Measurements from ENCODE around the gene ARL10.
"Not testable (repeated sequence)": the region's sequence is repeated elsewhere in the genome, so short reads cannot be mapped to it uniquely, and the experiment has no call there.

The ARL10 gene

DNA sequence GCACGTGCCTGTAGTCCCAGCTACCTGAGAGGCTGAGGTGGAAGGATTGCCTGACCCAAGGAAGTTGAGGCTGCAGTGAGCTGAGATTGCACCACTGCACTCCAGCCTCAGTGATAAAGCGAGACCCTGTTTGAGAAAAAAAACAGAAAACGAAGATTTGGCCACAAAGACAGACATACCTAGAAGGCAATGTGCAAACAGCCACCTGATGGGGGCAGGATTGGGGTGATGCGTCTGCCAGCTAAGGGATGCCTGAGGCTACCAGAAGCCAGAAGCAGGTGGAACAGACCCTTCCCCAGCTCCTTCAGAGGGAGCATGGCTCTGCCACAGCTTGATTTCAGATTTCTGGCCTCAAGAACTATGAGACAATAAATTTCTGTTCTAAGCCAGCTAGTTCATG lies 26.2 kb downstream of the ARL10 start:
- DNase-seq, result no peak

DNA sequence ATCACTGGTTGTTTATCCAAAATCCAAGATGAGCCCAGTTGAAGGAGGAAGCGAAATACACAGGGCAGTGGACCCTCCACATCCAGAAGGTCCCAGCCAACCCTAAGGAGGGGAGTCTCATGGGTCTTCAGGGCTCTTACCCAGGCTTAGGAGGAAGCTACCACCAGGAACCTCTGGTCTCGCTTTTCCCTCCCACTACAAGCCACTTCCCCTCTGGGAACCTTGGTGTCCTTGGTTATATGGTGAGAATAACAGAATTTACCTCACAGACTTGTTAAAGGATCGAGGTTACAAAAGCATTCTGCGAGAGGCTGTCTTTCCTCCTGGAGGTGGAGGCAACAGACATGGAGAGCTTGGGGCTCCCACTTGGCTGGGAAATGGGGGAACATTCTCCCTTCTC lies 26.7 kb downstream of the ARL10 start:
- DNase-seq, result no peak

DNA sequence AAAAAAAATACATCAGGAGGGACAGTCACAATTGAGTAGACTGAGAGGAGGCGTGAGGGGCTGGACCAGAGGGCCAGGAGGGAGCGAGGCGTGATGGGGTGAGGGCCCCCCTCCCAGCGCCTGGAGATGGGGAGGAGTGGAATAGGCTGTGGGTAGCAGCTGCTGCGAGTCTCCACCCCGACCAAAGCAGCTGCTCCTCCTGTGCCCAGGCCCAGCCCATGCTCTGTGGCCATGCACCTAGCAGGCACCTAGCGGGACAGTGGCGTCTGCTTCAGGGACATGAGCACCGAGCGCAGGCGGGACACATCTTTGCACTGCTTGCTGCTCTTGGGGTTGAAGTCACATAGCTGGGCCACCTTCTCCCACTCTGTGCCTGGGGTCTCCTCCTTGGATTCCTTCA lies 27.2 kb downstream of the ARL10 start:
- DNase-seq, result no peak

DNA sequence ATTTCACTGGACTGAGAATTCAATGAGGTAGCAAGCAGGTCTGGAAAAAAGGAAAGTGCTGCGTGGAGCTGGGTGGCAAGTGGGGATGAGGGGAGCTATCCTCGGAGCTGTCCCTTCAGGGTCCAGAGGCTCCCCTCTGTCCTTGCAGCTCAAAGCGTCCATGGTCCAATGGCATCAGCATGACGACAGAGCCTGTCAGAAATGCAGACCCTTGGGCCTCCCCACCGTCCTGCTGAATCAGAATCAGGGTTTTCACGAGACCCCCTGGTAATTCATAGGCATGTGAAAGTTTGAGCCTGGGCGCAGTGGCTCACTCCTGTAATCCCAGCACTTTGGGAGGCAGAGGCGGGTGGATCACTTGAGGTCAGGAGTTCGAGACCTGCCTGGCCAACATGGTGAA lies 28.8 kb downstream of the ARL10 start:
- no peak for DNase-seq

DNA sequence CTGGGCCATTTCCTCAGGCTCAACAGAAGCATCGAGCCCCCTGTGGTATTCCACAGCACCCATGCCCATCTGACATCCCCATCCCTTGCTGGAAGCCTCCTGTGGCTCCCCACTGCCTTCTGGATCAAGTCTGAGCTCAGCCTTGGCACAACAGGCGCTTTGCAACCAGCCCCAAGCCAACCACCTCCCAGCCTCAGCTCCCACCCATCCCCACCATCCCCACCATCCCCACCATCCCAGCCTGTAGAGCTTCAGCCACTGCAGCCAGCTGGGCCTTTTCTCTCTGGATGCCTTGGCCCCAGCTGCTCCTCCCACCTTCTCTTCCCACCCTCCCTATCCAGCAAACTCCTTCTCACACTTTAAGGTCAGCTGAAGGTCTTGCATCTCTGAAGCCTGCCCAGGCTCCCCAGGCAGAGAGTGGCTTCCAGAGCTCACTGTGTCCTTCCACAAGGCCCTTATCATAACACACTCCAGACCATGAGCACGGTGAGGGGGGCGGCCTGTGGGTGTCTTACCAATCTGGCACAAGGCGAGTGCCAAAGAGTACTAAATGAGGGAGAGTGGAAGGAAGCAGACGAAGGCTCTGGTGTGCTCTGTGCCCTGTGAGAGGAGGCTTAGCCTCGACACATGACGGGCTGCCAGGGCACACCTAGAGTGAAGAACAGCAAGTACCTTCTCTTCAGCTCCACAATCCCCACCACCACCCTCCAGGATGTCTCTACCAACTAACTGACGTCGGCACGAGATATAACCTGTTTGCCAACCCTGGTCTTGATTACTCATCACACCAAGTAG lies 29.8 kb downstream of the ARL10 start:
- no peak for DNase-seq

DNA sequence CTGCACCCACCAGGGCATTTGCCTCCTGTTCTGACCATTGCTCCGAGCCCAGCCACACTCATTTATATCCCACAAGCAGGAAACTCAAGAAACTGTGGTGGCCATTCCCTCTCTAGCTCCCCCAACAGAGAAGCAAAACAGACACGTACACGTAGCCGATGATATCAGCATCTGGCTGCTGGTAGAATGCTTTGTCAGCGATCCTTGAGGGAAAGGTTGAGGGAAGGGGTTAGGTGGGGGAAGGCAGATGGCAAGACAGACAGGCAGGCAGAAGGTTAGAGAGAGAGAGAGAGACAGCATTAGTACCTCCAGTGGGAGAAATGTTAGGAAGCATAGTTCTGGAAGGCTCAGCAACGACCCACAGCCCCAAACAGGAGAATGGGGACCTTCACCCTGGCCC lies 31.0 kb downstream of the ARL10 start:
- DNase-seq, result peak; percentile 31

DNA sequence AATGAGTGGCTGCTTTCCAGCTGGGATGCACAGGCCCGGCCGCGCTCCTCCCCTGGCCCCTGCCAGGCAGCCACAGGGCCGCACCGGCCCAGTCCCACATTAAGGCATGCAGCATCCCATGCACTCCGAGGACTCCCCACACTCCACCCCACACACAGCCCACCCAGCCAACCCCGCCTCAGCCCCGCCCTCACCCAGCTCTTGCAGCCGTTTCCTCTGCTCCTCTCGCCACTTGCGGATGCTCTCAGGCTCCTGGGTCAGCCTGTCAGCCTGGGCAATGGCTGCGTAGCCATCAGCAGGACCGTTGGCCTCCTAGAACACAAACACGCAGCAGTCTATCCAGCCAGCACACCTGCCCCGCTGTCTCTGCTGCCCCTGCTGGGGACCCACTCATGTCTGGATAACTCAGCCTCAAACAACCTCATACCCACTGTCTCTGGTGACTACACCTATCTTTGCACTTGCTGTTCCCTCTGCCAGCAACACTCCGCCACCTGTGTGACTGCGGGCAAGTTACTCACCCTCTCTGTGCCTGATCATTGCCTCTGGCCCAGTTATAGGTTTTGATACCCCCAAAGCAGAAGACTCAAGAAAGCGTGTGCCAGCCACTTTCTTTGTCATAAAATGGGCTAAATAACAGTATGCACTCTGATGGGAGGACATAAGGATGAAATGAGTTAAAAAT lies 32.6 kb downstream of the ARL10 start:
- no peak for DNase-seq

DNA sequence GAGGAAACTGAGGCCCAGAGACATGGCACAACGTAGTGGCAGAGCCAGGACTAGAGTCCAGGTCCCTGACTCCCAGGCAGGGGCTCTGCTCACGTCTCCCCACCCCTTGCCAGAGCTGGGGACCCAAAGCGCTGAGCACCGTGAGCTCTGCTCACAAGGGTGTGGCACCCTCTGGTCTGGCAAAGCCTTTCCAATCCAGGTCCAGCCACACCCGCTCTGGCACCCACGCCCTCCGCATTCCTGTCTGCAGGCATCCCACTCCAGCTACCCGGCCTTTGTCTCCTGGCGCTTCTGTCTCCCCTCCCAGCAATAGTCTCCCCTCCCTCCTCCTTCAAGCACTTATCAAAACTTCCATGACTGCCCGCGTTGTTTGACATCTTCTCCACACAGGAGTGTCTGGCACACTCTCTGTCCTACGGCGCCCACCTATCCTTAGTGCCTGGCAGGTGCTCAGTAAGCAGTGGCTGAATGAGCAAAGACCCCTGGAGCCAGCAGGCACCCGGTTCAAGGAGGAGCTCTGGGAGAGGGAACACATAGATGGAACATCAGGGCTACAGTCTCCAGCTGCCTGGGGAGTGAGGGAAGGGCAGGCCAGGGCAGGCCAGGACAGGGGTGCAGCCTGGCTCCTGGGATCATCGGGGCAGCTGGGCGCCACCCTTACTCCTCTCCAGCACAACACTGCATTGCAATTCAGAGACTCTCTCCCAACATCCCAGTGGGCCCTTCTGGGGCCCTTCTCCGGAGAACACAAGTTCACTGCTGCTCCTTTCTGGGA lies 35.3 kb downstream of the ARL10 start:
- no peak for DNase-seq

DNA sequence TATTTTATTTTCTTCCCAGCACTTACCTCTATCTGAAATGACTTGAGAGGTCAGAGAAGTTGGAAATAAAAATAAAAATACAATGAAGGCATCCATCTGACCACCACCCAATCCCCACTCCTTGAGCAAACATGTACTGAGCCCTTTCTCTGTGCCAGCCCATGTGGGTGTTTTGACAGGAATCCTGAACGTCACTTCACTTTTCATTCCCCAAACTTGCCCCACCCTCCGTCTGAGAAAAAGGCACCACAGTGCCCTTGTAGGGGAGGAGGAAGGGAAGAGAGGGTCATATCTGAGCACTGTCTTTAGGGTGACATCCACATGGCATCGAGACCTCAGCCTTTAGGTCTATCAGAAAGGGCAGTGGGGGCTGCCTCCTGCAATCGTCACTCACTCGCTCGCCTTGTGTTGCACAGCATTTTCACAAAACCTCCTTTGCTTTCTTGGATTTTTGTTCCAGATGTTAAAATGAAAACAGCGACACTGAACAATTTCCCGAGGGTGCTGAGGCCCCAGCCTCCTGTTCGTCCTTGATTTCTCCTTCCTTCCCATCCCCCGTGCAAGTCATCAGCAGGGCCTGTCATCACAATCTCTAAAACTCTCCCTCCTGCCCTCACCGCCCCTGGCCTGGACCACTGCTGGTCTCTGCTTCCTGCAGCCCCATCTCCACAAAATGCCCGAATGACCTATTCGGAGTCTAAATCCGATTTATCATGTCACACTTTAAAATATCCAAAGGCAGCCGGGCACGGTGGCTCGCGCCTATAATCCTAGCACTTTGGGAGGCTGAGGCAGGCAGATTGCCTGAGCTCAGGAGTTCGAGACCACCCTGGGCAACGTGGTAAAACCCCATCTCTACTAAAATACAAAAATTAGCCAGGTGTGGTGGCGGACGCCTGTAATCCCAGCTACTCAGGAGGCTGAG lies 36.3 kb downstream of the ARL10 start:
- DNase-seq, result no peak

DNA sequence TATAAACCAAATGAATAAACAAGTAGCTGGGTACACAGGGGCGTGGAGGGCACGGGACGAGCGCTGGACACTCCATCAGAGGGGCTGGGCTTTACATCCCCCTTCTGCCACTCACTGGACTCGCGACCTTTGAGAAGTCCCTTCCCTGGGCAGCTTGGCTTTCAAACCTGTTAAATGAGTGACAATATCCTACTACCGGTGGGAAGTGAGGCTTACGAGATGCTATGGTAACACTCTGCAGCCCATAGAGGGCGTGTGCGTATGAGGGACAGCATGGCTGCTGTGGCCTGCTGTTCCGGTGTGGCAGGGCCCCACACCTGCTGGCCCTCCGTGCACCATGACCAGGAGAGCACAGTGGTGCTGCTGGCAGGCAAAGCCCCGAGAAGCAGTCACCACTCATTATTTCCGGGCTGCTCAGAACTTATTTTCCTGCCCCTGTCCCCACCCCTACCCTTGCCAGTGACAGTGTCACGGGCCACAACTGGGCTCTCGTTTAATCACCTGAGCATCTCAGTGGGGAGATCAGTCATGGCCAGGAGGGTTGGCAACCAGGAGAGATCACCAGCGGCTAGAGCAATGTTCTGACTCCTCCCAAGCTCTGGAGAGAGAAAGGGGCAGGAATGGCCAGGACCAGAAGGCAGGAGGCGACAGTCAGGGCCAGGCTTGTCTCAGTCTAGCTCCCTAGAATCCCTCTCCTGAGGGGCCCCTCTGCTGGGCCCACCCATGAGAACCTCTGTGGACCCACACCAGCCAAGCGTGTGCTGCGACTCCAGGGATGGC lies 40.6 kb downstream of the ARL10 start:
- no peak for DNase-seq

DNA sequence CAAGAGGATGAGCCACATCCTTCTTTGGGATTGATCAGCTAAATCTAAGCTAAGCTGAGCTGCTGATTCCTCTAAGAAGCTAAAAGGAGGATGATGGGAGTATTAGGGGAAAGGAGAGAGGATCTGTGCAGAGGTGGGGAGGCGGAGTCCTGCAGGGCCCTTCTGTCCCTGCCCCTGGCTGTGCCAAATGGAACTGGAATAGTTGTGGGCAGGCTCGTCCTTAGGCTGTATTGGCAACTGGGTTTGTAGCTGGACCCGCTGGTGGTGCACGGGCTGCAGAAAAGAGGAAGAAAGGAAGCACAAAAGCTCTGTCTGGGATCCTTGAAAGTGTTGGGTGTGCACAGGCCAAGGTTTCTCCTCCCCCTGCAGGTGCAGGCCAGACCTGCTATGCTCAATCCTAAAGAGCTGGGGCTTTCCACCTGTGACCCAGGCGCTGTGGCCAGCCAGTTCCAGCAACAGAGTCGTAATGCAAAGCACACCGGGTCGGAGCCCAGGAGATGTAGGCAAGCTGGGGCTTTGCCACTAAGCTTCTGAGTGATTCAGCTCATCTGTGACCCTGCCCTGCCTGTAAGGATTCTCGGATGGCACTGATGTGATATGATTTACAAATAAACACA lies 41.3 kb downstream of the ARL10 start:
- no peak for DNase-seq

DNA sequence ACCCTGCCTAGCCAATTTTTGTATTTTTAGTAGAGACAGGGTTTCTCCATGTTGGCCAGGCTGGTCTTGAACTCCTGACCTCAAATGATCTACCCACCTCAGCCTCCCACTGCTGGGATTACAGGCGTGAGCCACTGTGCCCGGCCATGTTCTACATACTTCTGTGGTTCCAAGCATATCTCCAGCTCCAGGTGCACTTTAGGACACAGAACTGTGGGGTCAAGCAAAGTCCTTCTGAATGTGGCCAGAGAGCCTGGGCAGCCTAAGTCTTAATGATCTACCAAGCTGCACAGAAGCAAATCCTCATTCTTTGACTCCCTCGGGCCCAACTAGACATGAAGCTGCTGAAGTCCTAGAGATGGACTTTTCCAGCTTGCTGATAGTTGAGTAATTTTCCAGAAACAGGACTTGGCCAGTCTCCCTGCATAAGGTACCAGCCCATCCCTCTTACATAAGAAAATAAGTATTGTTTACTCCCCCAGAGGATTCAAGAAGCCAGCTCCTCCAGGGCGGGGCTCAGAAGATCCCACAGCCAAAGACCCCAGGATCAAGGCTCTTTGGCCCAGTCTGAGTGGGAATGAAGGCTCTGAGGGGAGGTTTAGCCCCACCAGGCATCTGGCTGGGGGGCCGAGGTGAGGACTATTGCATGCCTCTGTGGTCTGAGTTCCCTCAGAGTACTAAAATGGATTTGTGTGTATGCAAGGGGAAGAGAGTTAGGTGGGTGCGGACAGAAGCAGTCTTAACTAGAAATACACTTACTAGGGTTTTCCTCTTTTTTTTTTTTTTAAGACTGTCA lies 42.4 kb downstream of the ARL10 start:
- no peak for DNase-seq

DNA sequence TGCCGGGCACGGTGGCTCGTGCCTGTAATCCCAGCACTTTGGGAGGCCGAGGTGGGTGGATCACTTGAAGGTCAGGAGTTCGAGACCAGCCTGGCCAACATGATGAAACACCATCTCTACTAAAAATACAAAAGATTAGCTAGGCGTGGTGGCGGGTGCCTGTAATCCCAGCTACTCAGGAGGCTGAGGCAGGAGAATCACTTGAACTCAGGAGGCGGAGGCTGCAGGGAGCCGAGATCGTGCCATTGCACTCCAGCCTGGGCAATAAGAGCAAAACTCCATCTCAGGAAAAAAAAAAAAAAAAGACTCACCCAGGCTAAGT lies 42.9 kb downstream of the ARL10 start:
- not testable (repeated sequence) for DNase-seq

DNA sequence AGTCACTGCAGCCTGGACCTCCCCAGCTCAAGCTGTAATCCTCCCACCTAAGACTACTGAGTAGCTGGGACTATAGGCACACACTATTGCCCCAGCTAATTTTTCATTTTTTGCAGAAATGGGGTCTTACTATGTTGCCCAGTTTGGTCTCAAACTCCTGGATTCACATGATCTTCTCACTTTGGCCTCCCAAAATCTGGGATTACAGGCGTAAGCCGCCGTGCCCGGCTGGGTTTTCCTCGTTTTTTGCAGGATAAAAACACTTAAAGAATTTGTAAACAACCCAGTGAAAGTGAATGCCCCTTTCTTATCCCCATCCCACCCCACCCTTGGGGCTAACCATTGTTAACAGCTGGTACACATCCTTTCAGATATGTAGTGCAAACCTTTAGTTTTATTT lies 43.3 kb downstream of the ARL10 start:
- DNase-seq, result no peak

DNA sequence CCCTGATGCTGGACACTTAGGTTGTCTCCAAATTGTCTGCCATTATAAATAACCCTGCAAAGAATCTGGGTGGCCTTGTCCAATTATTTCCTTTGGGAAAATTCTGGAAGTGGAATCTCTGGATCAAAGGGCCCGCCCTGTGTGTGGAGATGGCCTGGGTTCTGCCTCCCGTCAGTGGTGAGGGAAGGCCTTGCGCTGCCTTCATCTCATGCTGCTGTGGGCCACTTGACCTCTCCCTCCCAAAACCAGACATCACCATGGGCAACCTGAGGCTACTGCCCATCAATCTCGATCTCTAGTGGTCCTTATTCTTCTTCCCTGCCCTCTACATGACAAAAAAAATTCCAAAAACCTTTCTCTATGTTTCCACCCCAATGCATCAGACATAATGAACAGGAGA lies 44.5 kb downstream of the ARL10 start:
- no peak for DNase-seq

DNA sequence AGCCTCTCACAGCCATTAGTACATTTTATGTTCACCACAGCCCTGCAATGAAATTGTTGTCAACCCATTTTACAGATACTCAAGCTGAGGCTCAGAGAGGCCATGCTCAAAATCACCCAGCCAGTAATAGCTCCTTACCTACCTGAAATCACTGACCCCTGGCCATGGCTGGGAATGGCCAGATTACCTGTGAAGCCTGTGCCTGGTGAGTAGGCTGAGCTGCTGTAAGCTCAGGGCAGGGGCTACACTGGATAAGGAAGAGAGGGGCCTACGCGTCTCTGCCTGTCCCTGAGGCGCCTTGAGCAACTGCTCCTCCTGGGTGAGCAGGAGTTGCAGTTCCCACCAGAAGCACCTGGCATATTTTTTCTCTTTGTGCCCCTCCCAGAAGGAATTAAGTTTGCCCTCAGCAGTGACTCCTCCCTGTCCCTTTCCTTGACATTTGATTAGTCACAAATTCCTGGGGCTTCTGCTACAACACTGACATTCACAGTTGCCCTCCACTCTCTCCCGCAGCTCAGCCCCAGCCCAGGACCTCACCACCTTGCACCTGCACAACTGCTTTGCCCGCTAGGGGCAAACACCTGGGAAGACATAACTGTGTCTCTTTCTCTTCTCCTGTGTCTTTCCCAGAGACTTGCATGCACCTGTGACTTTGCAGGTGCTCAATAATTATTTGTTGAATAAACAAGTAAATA lies 45.3 kb downstream of the ARL10 start:
- DNase-seq, result no peak

DNA sequence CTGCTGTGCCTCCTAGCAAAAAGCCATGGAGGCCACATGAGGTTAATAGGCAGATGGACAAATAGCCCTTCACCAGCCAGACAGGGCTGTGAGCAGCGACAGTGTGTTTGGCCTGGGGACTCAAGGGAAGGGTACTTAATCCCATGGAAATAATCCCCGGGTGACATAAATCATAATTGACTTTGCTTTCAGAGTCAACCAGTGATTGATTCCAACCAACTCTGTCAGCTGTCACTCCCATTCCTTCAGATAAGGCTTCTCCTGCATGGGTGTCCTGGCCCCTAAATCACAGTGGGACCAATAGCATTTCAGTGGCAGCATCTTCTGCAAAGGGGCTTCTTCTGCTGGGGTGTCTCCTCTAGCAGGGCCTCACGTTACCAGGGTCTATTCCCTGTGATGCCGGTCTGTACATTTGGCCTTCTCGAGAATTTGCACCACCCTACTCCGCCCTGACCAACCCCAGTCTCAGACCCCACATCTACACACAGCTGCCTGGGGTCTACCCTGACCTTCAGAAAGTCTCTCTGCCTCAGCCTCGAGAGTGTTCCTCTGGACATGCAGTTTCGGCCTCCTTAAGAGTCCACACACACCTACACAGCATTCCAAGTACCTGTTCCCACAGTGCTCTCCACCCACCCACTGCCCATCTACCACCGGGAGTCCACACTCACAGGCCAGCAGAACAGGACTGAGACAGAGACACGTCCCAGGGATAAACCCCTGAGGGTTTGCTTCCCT lies 47.4 kb downstream of the ARL10 start:
- no peak for DNase-seq

DNA sequence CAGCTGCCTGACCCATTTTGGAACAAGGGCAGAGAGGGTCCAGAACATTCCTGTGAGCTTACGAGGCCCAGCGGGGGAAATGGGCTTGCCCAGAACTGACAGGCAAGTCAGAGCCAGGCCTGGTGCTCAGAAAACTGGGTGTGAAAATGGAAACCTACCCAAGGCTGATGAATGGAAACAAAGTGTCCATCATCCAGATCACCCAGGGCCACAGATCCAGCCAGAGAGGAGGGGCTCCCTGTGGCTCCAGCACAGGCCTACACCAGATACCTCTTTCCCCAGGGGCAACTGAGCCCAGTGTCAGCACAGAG lies 47.9 kb downstream of the ARL10 start:
- no peak for DNase-seq

DNA sequence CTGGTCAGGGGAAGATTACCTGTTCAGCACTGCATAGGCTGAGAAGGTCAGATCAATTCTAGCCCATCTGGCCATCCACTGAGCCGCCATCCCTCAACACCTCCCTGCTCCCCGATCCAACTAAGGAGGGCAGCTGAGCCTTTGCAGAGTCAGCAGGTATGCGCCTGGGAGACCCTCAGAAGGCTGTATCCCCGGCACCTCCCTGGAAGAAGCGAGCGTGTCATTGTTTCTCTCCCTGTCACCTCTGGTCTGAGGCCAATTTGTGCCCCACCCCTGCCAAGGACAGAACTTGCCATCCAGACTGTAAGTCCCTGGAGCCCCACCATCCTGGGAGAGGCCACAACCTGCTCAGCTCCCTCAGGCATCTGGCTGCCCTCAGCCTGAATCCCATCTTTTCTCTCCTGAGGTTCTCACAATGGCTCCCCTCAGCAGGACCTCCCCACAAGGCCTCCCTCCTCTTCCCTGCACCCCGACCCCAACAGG lies 48.5 kb downstream of the ARL10 start:
- no peak for DNase-seq
